Endothelial cell of umbilical vein (primary cell): ENCODE measurements around the gene OPA3. TPM values are rescaled to one million over a fixed set of nuclear protein-coding genes. Genes with fewer than 3 reads are reported as not detected.
A peak's percentile ranks its signal among the peaks of the same experiment; 100 is the strongest.

Experiments used
- BruUV-seq: library from RNA; stranded (reverse); fragments of 400-500 nt; replicated peaks from 2 replicates; lab custom pipeline; 2021; lab: Mats Ljungman, UMichigan
- CTCF ChIA-PET: fragments of 300-600, 350-600 bp; sonication (Branson Sonifier 250); formaldehyde crosslinking; loops from one replicate; lab custom pipeline; 2021; ENCODE audit warnings: antibody characterized with exemption, inconsistent platforms; lab: Charles Lee
- POLR2A ChIA-PET: fragments of 300-600, 350-600 bp; sonication (Branson Sonifier 250); formaldehyde crosslinking; loops from one replicate; lab custom pipeline; 2021; ENCODE audit warnings: antibody characterized with exemption, inconsistent platforms; lab: Charles Lee
- DNase-seq: peaks from one replicate; pipeline ENCODE4 v3.0.0-alpha.2; 2011; ENCODE audit warnings: low read depth, low spot score
- FAIRE-seq: peaks from 2 replicates; lab custom pipeline; 2011; peaks lifted over from hg19 to GRCh38; lab: Jason Lieb, UNC
- H2AFZ ChIP-seq: 2 replicates; pipeline ENCODE4 v1.6.0; 2012; ENCODE audit warnings: low read depth, low read length, control low read depth, inconsistent platforms
- H3K27ac ChIP-seq: 2 replicates; pipeline ENCODE4 v1.5.1; 2011; ENCODE audit warnings: low read depth, mild to moderate bottlenecking, control low read depth, low read length, moderate library complexity; ENCODE audit not compliant: insufficient read depth
- H3K27me3 ChIP-seq, 2 experiments: 2 replicates each; pipeline versions ENCODE4 v1.6.0 to v1.6.1; 2011; ENCODE audit warnings: low read length in 2 of 2, mixed read lengths in 1 of 2; ENCODE audit not compliant: control insufficient read depth in 2 of 2, insufficient read depth in 2 of 2
- H3K36me3 ChIP-seq, 2 experiments: 2 replicates in 1 of 2; 3 replicates in 1 of 2; pipeline ENCODE4 v1.5.1; 2011; ENCODE audit warnings: low read length in 2 of 2, mild to moderate bottlenecking in 1 of 2, moderate library complexity in 1 of 2; ENCODE audit not compliant: control insufficient read depth in 2 of 2, insufficient read depth in 2 of 2; ENCODE audit errors: extremely low read depth in 1 of 2
- H3K4me1 ChIP-seq: 3 replicates; pipeline ENCODE4 v1.5.1; 2011; ENCODE audit warnings: mild to moderate bottlenecking, low read length; ENCODE audit not compliant: control insufficient read depth, insufficient read depth; ENCODE audit errors: extremely low read depth
- H3K4me2 ChIP-seq: 2 replicates; pipeline ENCODE4 v1.6.1; 2011; ENCODE audit warnings: low read length, control low read depth, mixed read lengths; ENCODE audit not compliant: insufficient read depth
- H3K4me3 ChIP-seq, 3 experiments: fragments of 200-600 bp in 1 of 3; sonication (generic), shearing (Covaris generic) in 1 of 3; replicated peaks in 1 of 3; 2 replicates each; pipeline ENCODE4 v1.5.1; 2011 to 2016; ENCODE audit warnings: control low read depth in 3 of 3, low read length in 3 of 3, mild to moderate bottlenecking in 2 of 3, inconsistent platforms in 1 of 3, low read depth in 1 of 3, moderate library complexity in 1 of 3; ENCODE audit not compliant: insufficient read depth in 1 of 3
- H3K79me2 ChIP-seq: 2 replicates; pipeline ENCODE4 v1.6.0; 2012; ENCODE audit warnings: low read length, inconsistent platforms; ENCODE audit not compliant: control insufficient read depth, insufficient read depth
- H3K9ac ChIP-seq: replicated peaks from 2 replicates; pipeline ENCODE3; 2011; ENCODE audit warnings: low read length, control low read depth; ENCODE audit not compliant: insufficient read depth; ENCODE audit errors: extremely low read depth
- H3K9me1 ChIP-seq: replicated peaks from 3 replicates; pipeline ENCODE4 v1.6.0; 2011; ENCODE audit warnings: mild to moderate bottlenecking, low read length; ENCODE audit not compliant: control insufficient read depth, insufficient read depth; ENCODE audit errors: extremely low read depth
- H3K9me3 ChIP-seq: replicated peaks from 2 replicates; pipeline ENCODE4 v1.5.1; 2012; ENCODE audit warnings: low read length, inconsistent platforms; ENCODE audit not compliant: control insufficient read depth, insufficient read depth
- H4K20me1 ChIP-seq: replicated peaks from 2 replicates; pipeline ENCODE3; 2011; ENCODE audit warnings: mild to moderate bottlenecking, low read length; ENCODE audit not compliant: control insufficient read depth, insufficient read depth; ENCODE audit errors: extremely low read depth
- EZH2 ChIP-seq: IDR thresholded peaks from 2 replicates; pipeline ENCODE4 v1.6.1; 2012; ENCODE audit warnings: borderline replicate concordance, low read depth, mild to moderate bottlenecking, moderate library complexity, low read length, inconsistent platforms; ENCODE audit not compliant: severe bottlenecking
- GATA2 ChIP-seq: IDR thresholded peaks from 2 replicates; pipeline ENCODE4 v1.7.0; 2011; ENCODE audit warnings: low read depth, mild to moderate bottlenecking, moderate library complexity, mixed read lengths, low read length; ENCODE audit not compliant: insufficient read length, insufficient read depth
- JUN ChIP-seq: IDR thresholded peaks from 2 replicates; pipeline ENCODE4 v1.6.1; 2011; ENCODE audit warnings: borderline replicate concordance, low read depth; ENCODE audit not compliant: insufficient read length, insufficient read depth
- MYC ChIP-seq: IDR thresholded peaks from one replicate; pipeline ENCODE4 v1.6.1; 2011; ENCODE audit warnings: mild to moderate bottlenecking, low read depth, low read length
- POLR2AphosphoS5 ChIP-seq: IDR thresholded peaks from 2 replicates; pipeline ENCODE4 v1.6.1; 2012; ENCODE audit warnings: low read depth, mild to moderate bottlenecking, control low read depth, low read length, moderate library complexity; ENCODE audit not compliant: insufficient read depth
- dilution Hi-C: fragments of 300-500 bp; cut with MboI; formaldehyde crosslinking; loops from one replicate; pipeline ENCODE4 v1.15.0; 2019; ENCODE audit warnings: low sequenced_read_pairs; ENCODE audit not compliant: extremely low pct_ligation_motif_present
- intact Hi-C: fragments of 100-400 bp; cut with micrococcal nuclease; formaldehyde crosslinking; loops from one replicate; pipeline ENCODE4 v1.10.0; 2022
- polyA plus RNA-seq, 4 experiments: library from polyadenylated mRNA; depleted of rRNA in 3 of 4; stranded (reverse) in 3 of 4; unstranded in 1 of 4; fragments of >200 nt; gene quantifications; 2 replicates each; pipeline versions ENCODE4 v1.2.1 to v1.2.3, GENCODE V29; 2011 to 2012; ENCODE audit warnings: missing spikeins in 1 of 4
- total RNA-seq: library from RNA; stranded (reverse); gene quantifications from 2 replicates; pipeline ENCODE4 v1.2.3, GENCODE V29; 2021
- TF ChIP-seq, protein P1 (sequence below): IDR thresholded peaks from 2 replicates; pipeline ENCODE4 v1.6.1; 2011; ENCODE audit not compliant: insufficient read depth, insufficient read length
- TF ChIP-seq, protein P2 (sequence below), 2 donors: IDR thresholded peaks; 1 replicate in 1 of 2; 2 replicates in 1 of 2; pipeline ENCODE4 v1.5.1; 2011; ENCODE audit warnings: low read length in 2 of 2, mild to moderate bottlenecking in 2 of 2, moderate library complexity in 2 of 2, control low read depth in 1 of 2, inconsistent platforms in 1 of 2, low read depth in 1 of 2; ENCODE audit not compliant: insufficient read depth in 1 of 2; ENCODE audit errors: extremely low read depth in 1 of 2

OPA3 gene
- total and polyA plus RNA-seq, 2 donors (not counting 3 experiments of a cell fraction or from before 2014, with no cell fraction given), result 15.4 to 16.0 TPM

DNA sequence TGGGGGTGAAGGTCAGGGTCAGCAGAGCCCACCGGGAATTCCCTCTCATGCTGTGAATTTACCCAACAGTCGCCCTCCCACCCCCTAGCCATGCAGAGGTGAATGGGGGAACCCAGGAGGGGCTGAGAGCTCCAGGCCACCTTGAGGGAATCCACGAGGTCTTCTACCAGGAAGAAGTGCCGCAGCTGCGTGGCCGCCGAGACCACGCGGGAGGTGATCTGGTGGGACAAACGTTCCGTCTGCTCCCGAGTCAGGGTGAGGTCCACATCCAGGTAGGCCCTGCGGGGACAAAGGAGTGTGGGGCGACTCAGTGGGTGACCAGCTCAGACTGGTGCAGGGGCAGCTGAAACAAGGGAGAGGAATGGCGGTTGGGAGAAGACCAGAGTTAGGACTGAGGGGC, 95.9 kb downstream of the OPA3 start:
- ChIA-PET POLR2A (no interaction called here), CTCF (interaction anchor here (3.2 kb wide), 1 partner anchor 49 kb away, joined by 18 read pairs; no protein-coding TSS in a partner anchor)
- H3K4me1 ChIP-seq, result peaks cover 11% of the 10 kb centered on the region
- H3K4me2 ChIP-seq, result no peak overlapping the region
- no peaks in the 10 kb centered on the region for H3K9me3 ChIP-seq
- TF ChIP-seq POLR2AphosphoS5 (no peak), MYC (no peak), EZH2 (no peak)
- TF ChIP-seq, protein P1, sequence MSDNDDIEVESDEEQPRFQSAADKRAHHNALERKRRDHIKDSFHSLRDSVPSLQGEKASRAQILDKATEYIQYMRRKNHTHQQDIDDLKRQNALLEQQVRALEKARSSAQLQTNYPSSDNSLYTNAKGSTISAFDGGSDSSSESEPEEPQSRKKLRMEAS, result no peak
- BruUV-seq, result no TSS peak
- no peak overlapping the region for H3K27ac ChIP-seq
- no peaks in the 10 kb centered on the region for H3K9me1 ChIP-seq
- FAIRE-seq (no peak), DNase-seq (no peak)
- H3K79me2 ChIP-seq, result no peaks in the 10 kb centered on the region
- no peaks in the 10 kb centered on the region for H3K27me3 ChIP-seq
- H3K4me3 ChIP-seq, result no peak overlapping the region
- intact Hi-C loops (no loop called here), dilution Hi-C loops (no loop called here)
- H2AFZ ChIP-seq, result no peak overlapping the region
- H3K36me3 ChIP-seq, result no peaks in the 10 kb centered on the region
- no peaks in the 10 kb centered on the region for H4K20me1 ChIP-seq
- H3K9ac ChIP-seq, result no peak overlapping the region

GRCh38 chr19:45485305-45486077, 99.1 kb downstream of the OPA3 start:
- peak; percentile 96 for FAIRE-seq
- Histone ChIP-seq H3K9ac (peak overlapping the region; percentile 68), H3K27ac (peak overlapping the region; percentile 19)

More at GRCh38 chr19:45485305-45486077, 99.1 kb downstream of the OPA3 start:
- dilution Hi-C loops (no loop called here), intact Hi-C loops (loop anchor here (2.0 kb wide), 1 partner anchor 21 kb away; the partner anchor contains the start of gene VASP)
- Histone ChIP-seq H3K9me3 (no peaks in the 10 kb centered on the region), H3K36me3 (no peaks in the 10 kb centered on the region), H3K4me1 (no peaks in the 10 kb centered on the region), H3K9me1 (no peaks in the 10 kb centered on the region), H2AFZ (peak overlapping the region; percentile 91), H3K4me3 (peak overlapping the region; percentile 56 to 66 (median 61)), H3K79me2 (no peaks in the 10 kb centered on the region), H3K4me2 (peak overlapping the region; percentile 82), H4K20me1 (no peaks in the 10 kb centered on the region), H3K27me3 (no peaks in the 10 kb centered on the region)
- peak; percentile 85 for DNase-seq
- ChIA-PET CTCF (interaction anchor here (0.7 to 3.1 kb wide), 32 partner anchors 9 to 207 kb away, joined by 3 to 132 read pairs (median 5); partner anchors contain the start of genes ERCC1, FOSB, OPA3 and PPP1R13L), POLR2A (interaction anchor here (0.5 to 0.6 kb wide), 2 partner anchors 87 to 284 kb away, joined by 4 to 9 read pairs; partner anchors contain the start of gene SIX5)
- TF ChIP-seq GATA2 (no peak), MYC (no peak), EZH2 (no peak), JUN (no peak)
- TF ChIP-seq, protein P2, sequence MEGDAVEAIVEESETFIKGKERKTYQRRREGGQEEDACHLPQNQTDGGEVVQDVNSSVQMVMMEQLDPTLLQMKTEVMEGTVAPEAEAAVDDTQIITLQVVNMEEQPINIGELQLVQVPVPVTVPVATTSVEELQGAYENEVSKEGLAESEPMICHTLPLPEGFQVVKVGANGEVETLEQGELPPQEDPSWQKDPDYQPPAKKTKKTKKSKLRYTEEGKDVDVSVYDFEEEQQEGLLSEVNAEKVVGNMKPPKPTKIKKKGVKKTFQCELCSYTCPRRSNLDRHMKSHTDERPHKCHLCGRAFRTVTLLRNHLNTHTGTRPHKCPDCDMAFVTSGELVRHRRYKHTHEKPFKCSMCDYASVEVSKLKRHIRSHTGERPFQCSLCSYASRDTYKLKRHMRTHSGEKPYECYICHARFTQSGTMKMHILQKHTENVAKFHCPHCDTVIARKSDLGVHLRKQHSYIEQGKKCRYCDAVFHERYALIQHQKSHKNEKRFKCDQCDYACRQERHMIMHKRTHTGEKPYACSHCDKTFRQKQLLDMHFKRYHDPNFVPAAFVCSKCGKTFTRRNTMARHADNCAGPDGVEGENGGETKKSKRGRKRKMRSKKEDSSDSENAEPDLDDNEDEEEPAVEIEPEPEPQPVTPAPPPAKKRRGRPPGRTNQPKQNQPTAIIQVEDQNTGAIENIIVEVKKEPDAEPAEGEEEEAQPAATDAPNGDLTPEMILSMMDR (IDR thresholded peaks at IDR 0.05; ENCODE audit: extremely low read depth in 1 of 2, insufficient read depth in 1 of 2, low read depth in 1 of 2, low read length in 2 of 2), result peak; percentile 79 to 96
- no TSS peak for BruUV-seq
